ENCODE data around the gene SLC26A6. TPM values are rescaled to one million over a fixed set of nuclear protein-coding genes. Genes with fewer than 3 reads are reported as not detected.

Gene SLC26A6
- total RNA-seq, 6 donors from 2014 or later: 10.5 to 66.0 (median 20.4) TPM

GRCh38 chr3:48631516-48632448 lies 3.5 kb downstream of the SLC26A6 start:
- 91 to 98% methylated on average over 15 to 22 of the region's 22 CpGs for WGBS, 2 donors
- H3K4me1 ChIP-seq: peaks cover 18 to 26% (median 23%) of the 10 kb centered on the region in 4 donors
- no peaks in the 10 kb centered on the region for H3K27me3 ChIP-seq
- TF ChIP-seq CTCF (IDR thresholded peaks at IDR 0.05): no peak
- no peak overlapping the region for H3K27ac ChIP-seq
- DNase-seq (no peak), ATAC-seq (ENCODE audit: low FRiP score in 2 of 2) (no peak)
- H3K9me3 ChIP-seq: no peaks in the 10 kb centered on the region
- peaks cover 5 to 63% (median 38%) of the 10 kb centered on the region in 4 donors for H3K36me3 ChIP-seq
- no peak overlapping the region for H3K4me3 ChIP-seq

GRCh38 chr3:48630833-48631232 lies 4.4 kb downstream of the SLC26A6 start:
- Histone ChIP-seq H3K9me3 (no peaks in the 10 kb centered on the region), H3K27me3 (no peaks in the 10 kb centered on the region), H3K4me1 (peaks cover 11 to 17% (median 14%) of the 10 kb centered on the region in 4 donors), H3K36me3 (peaks cover 5 to 73% (median 43%) of the 10 kb centered on the region in 4 donors), H3K27ac (no peak overlapping the region), H3K4me3 (no peak overlapping the region)
- 95 to 96% methylated on average over 12 of the region's 12 CpGs for WGBS, 2 donors
- no peak for ATAC-seq (ENCODE audit: low FRiP score in 2 of 2)
- DNase-seq: no peak
- TF ChIP-seq POLR2A (IDR thresholded peaks at IDR 0.05) (no peak), CTCF (IDR thresholded peaks at IDR 0.05) (no peak), POLR2AphosphoS5 (IDR thresholded peaks at IDR 0.05) (no peak), EP300 (IDR thresholded peaks at IDR 0.05) (no peak)

GRCh38 chr3:48630407-48630806 lies 4.9 kb downstream of the SLC26A6 start:
- no peak for DNase-seq
- no peak for ATAC-seq (ENCODE audit: low FRiP score in 2 of 2)
- 97 to 98% methylated on average over 5 to 8 of the region's 8 CpGs for WGBS, 2 donors
- Histone ChIP-seq H3K4me1 (peaks cover 11 to 16% (median 13%) of the 10 kb centered on the region in 4 donors), H3K27me3 (no peaks in the 10 kb centered on the region), H3K9me3 (no peaks in the 10 kb centered on the region), H3K36me3 (peaks cover 5 to 76% (median 47%) of the 10 kb centered on the region in 4 donors), H3K4me3 (no peak overlapping the region), H3K27ac (no peak overlapping the region)
- TF ChIP-seq POLR2A (IDR thresholded peaks at IDR 0.05) (no peak), POLR2AphosphoS5 (IDR thresholded peaks at IDR 0.05) (no peak), CTCF (IDR thresholded peaks at IDR 0.05) (no peak), EP300 (IDR thresholded peaks at IDR 0.05) (no peak)

- H3K36me3 ChIP-seq: peaks cover 5 to 81% (median 52%) of the 10 kb centered on the region in 4 donors
- peaks cover 11 to 15% (median 12%) of the 10 kb centered on the region in 4 donors for H3K4me1 ChIP-seq
- H3K9me3 ChIP-seq: no peaks in the 10 kb centered on the region
- H3K27ac ChIP-seq: no peak overlapping the region
- ATAC-seq (ENCODE audit: low FRiP score in 2 of 2) (no peak), DNase-seq (no peak)
- WGBS, 2 donors: 96 to 100% methylated on average over 1 to 12 of the region's 12 CpGs
- H3K27me3 ChIP-seq: no peaks in the 10 kb centered on the region
- TF ChIP-seq POLR2A (IDR thresholded peaks at IDR 0.05) (no peak), CTCF (IDR thresholded peaks at IDR 0.05) (no peak), EP300 (IDR thresholded peaks at IDR 0.05) (no peak), POLR2AphosphoS5 (IDR thresholded peaks at IDR 0.05) (no peak)
- no peak overlapping the region for H3K4me3 ChIP-seq
These were observed 5.4 kb downstream of the SLC26A6 start for GRCh38 chr3:48629894-48630293.

Measured in upper lobe of left lung (tissue), 6 donors.